Bronchial epithelial cell (primary cell): ENCODE measurements around the gene MLXIPL. TPM values are rescaled to one million over a fixed set of nuclear protein-coding genes. Genes with fewer than 3 reads are reported as not detected.

Experiments
- DNase-seq: peaks from one replicate; pipeline ENCODE4 v3.0.0-alpha.2; 2010; ENCODE audit warnings: low read depth
- FAIRE-seq: peaks from 2 replicates; lab custom pipeline; 2011; peaks lifted over from hg19 to GRCh38; lab: Jason Lieb, UNC
- H3K27me3 ChIP-seq: 2 replicates; pipeline ENCODE4 v1.5.1; 2011; ENCODE audit warnings: low read length; ENCODE audit not compliant: control insufficient read depth, insufficient read depth
- H3K36me3 ChIP-seq: 2 replicates; pipeline ENCODE4 v1.5.1; 2011; ENCODE audit warnings: low read length; ENCODE audit not compliant: control insufficient read depth, insufficient read depth
- H3K4me3 ChIP-seq: 2 replicates; pipeline ENCODE4 v1.5.1; 2011; ENCODE audit warnings: mild to moderate bottlenecking, low read depth, low read length, control low read depth
- total RNA-seq: library from RNA; depleted of rRNA; stranded (reverse); fragments of >200 nt; gene quantifications from 2 replicates; pipeline ENCODE4 v1.2.1, GENCODE V29; 2014
- TF ChIP-seq, protein P1 (sequence below): IDR thresholded peaks from 2 replicates; pipeline ENCODE4 v1.5.1; 2011; ENCODE audit warnings: mild to moderate bottlenecking, moderate library complexity, low read length, control low read depth, inconsistent platforms; ENCODE audit not compliant: insufficient read depth, severe bottlenecking

Gene MLXIPL
- total RNA-seq, 1 donor from 2014 or later, result not detected

- FAIRE-seq (no peak), DNase-seq (peak; percentile 32)
- Histone ChIP-seq H3K36me3 (no peaks in the 10 kb centered on the region), H3K27me3 (peaks cover 10% of the 10 kb centered on the region), H3K4me3 (no peak overlapping the region)
- TF ChIP-seq, protein P1, sequence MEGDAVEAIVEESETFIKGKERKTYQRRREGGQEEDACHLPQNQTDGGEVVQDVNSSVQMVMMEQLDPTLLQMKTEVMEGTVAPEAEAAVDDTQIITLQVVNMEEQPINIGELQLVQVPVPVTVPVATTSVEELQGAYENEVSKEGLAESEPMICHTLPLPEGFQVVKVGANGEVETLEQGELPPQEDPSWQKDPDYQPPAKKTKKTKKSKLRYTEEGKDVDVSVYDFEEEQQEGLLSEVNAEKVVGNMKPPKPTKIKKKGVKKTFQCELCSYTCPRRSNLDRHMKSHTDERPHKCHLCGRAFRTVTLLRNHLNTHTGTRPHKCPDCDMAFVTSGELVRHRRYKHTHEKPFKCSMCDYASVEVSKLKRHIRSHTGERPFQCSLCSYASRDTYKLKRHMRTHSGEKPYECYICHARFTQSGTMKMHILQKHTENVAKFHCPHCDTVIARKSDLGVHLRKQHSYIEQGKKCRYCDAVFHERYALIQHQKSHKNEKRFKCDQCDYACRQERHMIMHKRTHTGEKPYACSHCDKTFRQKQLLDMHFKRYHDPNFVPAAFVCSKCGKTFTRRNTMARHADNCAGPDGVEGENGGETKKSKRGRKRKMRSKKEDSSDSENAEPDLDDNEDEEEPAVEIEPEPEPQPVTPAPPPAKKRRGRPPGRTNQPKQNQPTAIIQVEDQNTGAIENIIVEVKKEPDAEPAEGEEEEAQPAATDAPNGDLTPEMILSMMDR, result no peak
Observed at GRCh38 chr7:73652541-73652949, 28.2 kb upstream of the MLXIPL start.

GRCh38 chr7:73650524-73650923 is 26.2 kb upstream of the MLXIPL start:
- TF ChIP-seq, protein P1, result no peak
- FAIRE-seq (no peak), DNase-seq (no peak)
- H3K27me3 ChIP-seq, result peaks cover 10% of the 10 kb centered on the region
- H3K36me3 ChIP-seq, result no peaks in the 10 kb centered on the region
- H3K4me3 ChIP-seq, result no peak overlapping the region

DNA sequence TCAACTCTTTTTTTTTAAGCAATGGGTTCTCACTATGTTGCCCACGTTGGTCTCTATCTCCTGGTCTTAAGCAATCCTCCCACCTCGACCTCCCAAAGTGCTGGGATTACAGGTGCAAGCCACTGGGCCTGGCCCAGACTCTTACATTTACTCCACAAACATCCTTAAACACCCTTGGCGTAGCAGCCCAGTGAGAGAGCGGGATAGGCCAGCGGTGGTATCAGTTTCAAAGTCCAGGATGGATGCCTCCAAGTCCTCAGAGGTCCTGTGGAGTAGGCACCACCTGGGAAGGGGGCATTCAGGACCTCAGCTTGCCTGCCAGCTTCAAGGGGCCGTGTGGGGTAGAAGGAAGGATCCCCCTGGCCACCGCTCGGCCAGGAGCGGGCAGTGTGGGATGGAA is 25.3 kb upstream of the MLXIPL start:
- no peak overlapping the region for H3K4me3 ChIP-seq
- H3K36me3 ChIP-seq, result no peaks in the 10 kb centered on the region
- TF ChIP-seq, protein P1, result no peak
- H3K27me3 ChIP-seq, result peaks cover 10% of the 10 kb centered on the region
- DNase-seq (no peak), FAIRE-seq (no peak)

DNA sequence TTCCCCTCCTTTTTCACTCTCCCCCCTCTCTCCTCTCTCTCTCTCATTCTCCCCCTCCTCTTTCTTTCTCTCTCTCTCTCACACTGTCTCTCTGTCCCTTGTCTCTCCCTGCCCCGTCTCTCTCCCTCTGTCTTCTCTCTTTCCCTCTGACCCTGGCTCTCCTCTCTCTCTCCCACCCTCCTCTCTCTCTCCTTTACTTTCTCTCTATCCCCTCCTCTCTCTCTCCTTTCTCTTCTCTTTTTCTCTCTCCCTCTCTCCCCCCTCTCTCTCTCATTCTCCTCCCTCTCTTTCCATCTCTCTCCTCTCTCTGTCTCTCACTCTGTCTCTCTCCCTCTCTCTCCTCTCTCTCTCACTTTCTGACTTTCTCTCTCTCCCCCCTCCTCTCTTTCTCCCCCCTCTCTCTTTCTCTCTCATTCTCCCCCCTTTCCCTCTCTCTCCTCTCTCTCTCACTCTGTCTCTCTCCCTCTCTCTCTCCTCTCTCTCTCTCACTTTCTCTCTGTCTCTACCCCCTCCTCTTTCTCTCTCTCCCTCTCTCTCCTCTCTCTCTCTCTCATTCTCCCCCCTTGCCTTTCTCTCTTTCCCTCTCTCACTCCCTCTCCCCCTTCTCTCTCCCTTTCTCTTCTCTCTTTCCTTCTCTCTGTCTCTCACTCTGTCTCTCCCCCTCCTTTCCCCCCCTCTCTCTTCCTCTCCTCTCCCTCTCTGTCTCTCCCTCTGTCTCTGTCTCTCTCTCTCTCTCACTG is 24.4 kb upstream of the MLXIPL start:
- FAIRE-seq, result no peak
- TF ChIP-seq, protein P1, result no peak
- no peak for DNase-seq
- peaks cover 10% of the 10 kb centered on the region for H3K27me3 ChIP-seq
- H3K36me3 ChIP-seq, result no peaks in the 10 kb centered on the region
- H3K4me3 ChIP-seq, result no peak overlapping the region

- no peaks in the 10 kb centered on the region for H3K36me3 ChIP-seq
- TF ChIP-seq, protein P1, result peak; percentile 14
- peaks cover 10% of the 10 kb centered on the region for H3K27me3 ChIP-seq
- FAIRE-seq (no peak), DNase-seq (no peak)
- peak overlapping the region; percentile 33 for H3K4me3 ChIP-seq
Observed at GRCh38 chr7:73647725-73648592, 23.6 kb upstream of the MLXIPL start.
